HEK293 (cell line): ENCODE results near the gene STX2.

Experiments used
- CTCF ChIA-PET: fragments of 350-600 bp; formaldehyde crosslinking; extraction: SDS; loops from one replicate; lab custom pipeline; 2021; ENCODE audit warnings: antibody characterized with exemption; lab: Yijun Ruan, JAX
- POLR2A ChIA-PET: fragments of 300-600 bp; formaldehyde crosslinking; extraction: SDS; loops from one replicate; lab custom pipeline; 2020; ENCODE audit warnings: antibody characterized with exemption, inconsistent platforms; lab: Yijun Ruan, JAX
- H3K27ac ChIP-seq: fragments of 200-500 bp; sonication (Bioruptor generic); 2 replicates; pipeline ENCODE4 v1.5.1; 2014; ENCODE audit warnings: low read depth, low read length, control low read depth, inconsistent platforms; ENCODE audit errors: extremely low read depth
- H3K36me3 ChIP-seq, 2 experiments: fragments of 200-500 bp in 1 of 2; sonication (Bioruptor generic) in 1 of 2; 1 replicate in 1 of 2; 2 replicates in 1 of 2; pipeline ENCODE4 v1.5.1; 2014 to 2017; ENCODE audit warnings: inconsistent platforms in 2 of 2, low read length in 2 of 2; ENCODE audit not compliant: control insufficient read depth in 2 of 2, insufficient read depth in 1 of 2
- H3K4me1 ChIP-seq: fragments of 200-500 bp; sonication (Bioruptor generic); 2 replicates; pipeline ENCODE4 v1.5.1; 2014; ENCODE audit warnings: mild to moderate bottlenecking, low read length, inconsistent platforms; ENCODE audit not compliant: control insufficient read depth, insufficient read depth
- H3K4me3 ChIP-seq: 2 replicates; pipeline ENCODE4 v1.5.1; 2011; ENCODE audit warnings: low read depth, mild to moderate bottlenecking, control low read depth, low read length, moderate library complexity
- H3K9me3 ChIP-seq: fragments of 200-500 bp; sonication (Bioruptor generic); 2 replicates; pipeline ENCODE4 v1.5.1; 2014; ENCODE audit warnings: low read depth, low read length, inconsistent platforms; ENCODE audit not compliant: control insufficient read depth, insufficient read depth
- BCL6B ChIP-seq: fragments of 450-650 bp; formaldehyde crosslinking; IDR thresholded peaks from 2 replicates; pipeline ENCODE4 v1.5.1; 2017; ENCODE audit warnings: missing biosample characterization, missing genetic modification characterization
- GLI4 ChIP-seq: fragments of 450-650 bp; formaldehyde crosslinking; IDR thresholded peaks from 2 replicates; pipeline ENCODE4 v1.5.1; 2016; ENCODE audit warnings: missing biosample characterization, missing genetic modification characterization
- HOXA7 ChIP-seq: sonication (generic); formaldehyde crosslinking; IDR thresholded peaks from 2 replicates; pipeline ENCODE4 v1.8.1; 2022; ENCODE audit warnings: missing genetic modification reagents, borderline replicate concordance
- HOXC10 ChIP-seq: sonication (generic); formaldehyde crosslinking; IDR thresholded peaks from 2 replicates; pipeline ENCODE4 v1.8.1; 2023; ENCODE audit warnings: mild to moderate bottlenecking, missing genetic modification reagents
- MEIS1 ChIP-seq: sonication (generic); formaldehyde crosslinking; IDR thresholded peaks from 2 replicates; pipeline ENCODE4 v1.8.1; 2022; ENCODE audit warnings: missing genetic modification reagents, mild to moderate bottlenecking, borderline replicate concordance
- REST ChIP-seq: fragments of 450-650 bp; formaldehyde crosslinking; IDR thresholded peaks from 2 replicates; pipeline ENCODE4 v1.5.1; 2016; ENCODE audit warnings: missing biosample characterization, missing genetic modification characterization
- SP3 ChIP-seq: fragments of 450-650 bp; formaldehyde crosslinking; IDR thresholded peaks from 2 replicates; pipeline ENCODE4 v1.5.1; 2016; ENCODE audit warnings: missing biosample characterization, missing genetic modification characterization
- YY1 ChIP-seq: fragments of 450-650 bp; formaldehyde crosslinking; IDR thresholded peaks from 2 replicates; pipeline ENCODE4 v1.5.1; 2018; ENCODE audit warnings: missing biosample characterization, missing genetic modification characterization
- ZBTB10 ChIP-seq: fragments of 450-650 bp; formaldehyde crosslinking; IDR thresholded peaks from 2 replicates; pipeline ENCODE4 v1.5.1; 2016; ENCODE audit warnings: missing biosample characterization, missing genetic modification characterization
- ZNF112 ChIP-seq: fragments of 450-650 bp; formaldehyde crosslinking; IDR thresholded peaks from 2 replicates; pipeline ENCODE4 v1.5.0; 2017; ENCODE audit warnings: missing biosample characterization, missing genetic modification characterization
- ZNF114 ChIP-seq: fragments of 450-650 bp; formaldehyde crosslinking; IDR thresholded peaks from 2 replicates; pipeline ENCODE4 v1.5.0; 2017; ENCODE audit warnings: missing biosample characterization, missing genetic modification characterization
- ZNF148 ChIP-seq: fragments of 450-650 bp; formaldehyde crosslinking; IDR thresholded peaks from 2 replicates; pipeline ENCODE4 v1.5.0; 2017; ENCODE audit warnings: missing biosample characterization, missing genetic modification characterization, borderline replicate concordance
- ZNF2 ChIP-seq: fragments of 450-650 bp; formaldehyde crosslinking; IDR thresholded peaks from 2 replicates; pipeline ENCODE4 v1.5.1; 2016; ENCODE audit warnings: missing biosample characterization, missing genetic modification characterization
- ZNF280C ChIP-seq: fragments of 450-650 bp; formaldehyde crosslinking; IDR thresholded peaks from 2 replicates; pipeline ENCODE4 v1.5.1; 2016; ENCODE audit warnings: missing biosample characterization, missing genetic modification characterization
- ZNF48 ChIP-seq: fragments of 450-650 bp; formaldehyde crosslinking; IDR thresholded peaks from 2 replicates; pipeline ENCODE4 v1.5.1; 2016; ENCODE audit warnings: missing biosample characterization, missing genetic modification characterization
- ZNF792 ChIP-seq: fragments of 450-650 bp; formaldehyde crosslinking; IDR thresholded peaks from 2 replicates; pipeline ENCODE4 v1.5.1; 2016; ENCODE audit warnings: missing biosample characterization, missing genetic modification characterization
- ZSCAN5A ChIP-seq: fragments of 450-650 bp; formaldehyde crosslinking; IDR thresholded peaks from 2 replicates; pipeline ENCODE4 v1.5.1; 2016; ENCODE audit warnings: missing biosample characterization, missing genetic modification characterization

Gene STX2

GRCh38 chr12:130828895-130829294 is 10.2 kb downstream of the STX2 start:
- ChIA-PET POLR2A (no interaction called here), CTCF (interaction anchor here (0.7 to 1.5 kb wide), 2 partner anchors 12 to 26 kb away, joined by 3 to 4 read pairs; no protein-coding TSS in a partner anchor)
- Histone ChIP-seq H3K4me3 (no peak overlapping the region), H3K36me3 (peaks cover 0 to 12% of the 10 kb centered on the region in 2 experiments; a peak in 1 of 3 replicates), H3K4me1 (no peaks in the 10 kb centered on the region), H3K27ac (no peak overlapping the region), H3K9me3 (no peaks in the 10 kb centered on the region)
- TF ChIP-seq ZSCAN5A (tag by site-specific recombination) (no peak), GLI4 (no peak), ZNF792 (no peak), MEIS1 (no peak), ZNF148 (tag by site-specific recombination) (no peak), ZBTB10 (tag by site-specific recombination) (no peak), HOXA7 (no peak), ZNF112 (no peak), REST (tag by site-specific recombination) (no peak), HOXC10 (CRISPR knock-in tag) (no peak)

GRCh38 chr12:130827432-130827831 is 11.6 kb downstream of the STX2 start:
- no peaks in the 10 kb centered on the region for H3K4me1 ChIP-seq
- no peak overlapping the region for H3K4me3 ChIP-seq
- H3K27ac ChIP-seq = no peak overlapping the region
- POLR2A ChIA-PET = no interaction called here
- H3K36me3 ChIP-seq = peaks cover 0 to 26% of the 10 kb centered on the region in 2 experiments; a peak in 2 of 3 replicates
- CTCF ChIA-PET = interaction anchor here (0.6 kb wide), 1 partner anchor 1008 kb away, joined by 5 read pairs; no protein-coding TSS in a partner anchor
- H3K9me3 ChIP-seq = no peaks in the 10 kb centered on the region
- TF ChIP-seq ZNF2 (tag by site-specific recombination) (no peak), SP3 (tag by site-specific recombination) (no peak), REST (tag by site-specific recombination) (no peak), ZNF48 (tag by site-specific recombination) (no peak), BCL6B (tag by site-specific recombination) (no peak), ZNF114 (tag by site-specific recombination) (no peak), ZNF280C (no peak), YY1 (no peak)
